HG03378 (cell line): Measurements from ENCODE around the gene SRP19.
A peak's percentile ranks its signal among the peaks of the same experiment; 100 is the strongest.
"Not testable (repeated sequence)": the region's sequence is repeated elsewhere in the genome, so short reads cannot be mapped to it uniquely, and the experiment has no call there.

ENCODE experiments used
- ATAC-seq: cut with Tn5 transposase; IDR thresholded peaks from one replicate; pipeline ENCODE4 v1.9.1; 2021; ENCODE audit warnings: mild to moderate bottlenecking, moderate library complexity; ENCODE audit not compliant: unreplicated experiment

Gene SRP19

GRCh38 chr5:112860929-112861637 is at the start of gene SRP19:
TSS of gene SRP19 (plus strand) at chr5:112861287. CDS start at chr5:112861377, 90 bp downstream.
- peak; percentile 95 for ATAC-seq

- no peak for ATAC-seq
Observed at GRCh38 chr5:112812549-112812948, 48.5 kb upstream of the SRP19 start.

DNA sequence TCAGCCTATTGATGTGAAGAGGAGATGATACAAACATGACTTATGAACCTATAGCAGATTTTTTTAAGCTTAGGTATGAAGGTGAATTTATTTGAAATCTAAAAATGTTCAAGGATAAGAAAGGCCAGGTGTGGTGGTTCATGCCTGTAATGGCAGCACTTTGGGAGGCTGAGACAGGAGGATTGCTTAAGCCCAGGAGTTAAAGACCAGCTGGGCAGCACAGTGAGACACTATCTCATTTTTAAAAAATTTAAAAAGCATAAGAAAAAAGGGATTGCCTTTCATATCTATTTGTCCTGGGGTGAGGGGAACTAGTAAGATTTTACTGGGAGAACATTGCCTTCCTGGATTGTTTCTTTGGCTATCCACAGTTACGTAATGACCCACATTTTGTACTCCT is 40.8 kb upstream of the SRP19 start:
- no peak for ATAC-seq

DNA sequence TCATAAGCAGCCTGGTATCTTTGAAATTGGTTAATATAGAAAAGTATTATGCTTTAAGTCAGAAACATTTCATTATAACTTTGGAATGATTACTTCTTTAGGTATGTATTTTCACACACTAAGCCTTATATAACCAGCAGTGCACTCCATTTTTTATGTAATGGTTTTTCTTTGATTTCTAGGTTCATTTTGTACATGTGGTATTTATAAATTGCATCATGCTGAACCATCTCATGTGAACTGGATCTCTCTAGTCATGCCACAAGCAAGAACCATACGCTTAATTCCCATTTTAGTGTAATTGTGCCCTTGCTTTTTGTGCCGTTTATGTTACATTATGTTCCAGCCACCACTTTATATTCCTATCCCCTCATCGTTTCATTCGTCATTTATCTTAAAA is 38.6 kb upstream of the SRP19 start:
- ATAC-seq: no peak

GRCh38 chr5:112823181-112823580 is 37.9 kb upstream of the SRP19 start:
- no peak for ATAC-seq

GRCh38 chr5:112823656-112824055 is 37.4 kb upstream of the SRP19 start:
- no peak for ATAC-seq

DNA sequence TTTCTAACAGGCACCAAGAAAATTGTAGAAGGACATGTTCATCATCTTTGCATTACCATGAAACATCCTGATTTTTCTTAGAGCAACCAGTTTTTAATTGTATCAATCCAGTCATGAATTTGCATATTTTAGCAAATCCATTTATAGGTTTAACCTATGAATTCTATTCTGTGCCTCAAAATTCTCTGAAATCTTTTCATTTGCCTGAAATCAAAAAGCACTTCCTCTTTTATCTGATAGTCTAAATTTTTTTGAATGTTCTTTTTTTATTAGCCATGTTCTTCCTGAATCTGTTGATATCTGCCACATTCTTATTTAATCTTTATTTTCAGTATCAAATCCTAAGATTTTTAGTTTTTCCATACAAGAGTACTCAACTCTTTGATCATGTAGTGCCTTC is 36.9 kb upstream of the SRP19 start:
- ATAC-seq: no peak

GRCh38 chr5:112830378-112830777 is 30.7 kb upstream of the SRP19 start:
- no peak for ATAC-seq

DNA sequence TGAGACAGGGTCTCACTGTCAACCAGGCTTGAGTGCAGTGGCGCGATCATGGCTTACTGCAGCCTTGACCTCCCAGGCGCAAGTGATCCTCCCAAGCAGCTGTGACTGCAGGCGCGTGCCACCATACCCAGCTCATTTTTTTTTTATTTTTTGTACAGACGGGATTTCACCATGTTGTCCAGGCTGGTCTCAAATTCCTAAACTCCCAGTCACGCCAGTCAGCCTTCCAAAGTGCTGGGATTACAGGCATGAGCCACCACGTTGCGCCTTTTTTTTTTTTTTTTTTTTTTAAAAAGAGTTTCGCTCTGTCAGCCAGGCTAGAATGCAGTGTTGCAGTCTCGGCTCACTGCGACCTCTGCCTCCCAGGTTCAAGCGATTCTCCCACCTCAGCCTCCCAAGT is 27.1 kb upstream of the SRP19 start:
- ATAC-seq: no peak

DNA sequence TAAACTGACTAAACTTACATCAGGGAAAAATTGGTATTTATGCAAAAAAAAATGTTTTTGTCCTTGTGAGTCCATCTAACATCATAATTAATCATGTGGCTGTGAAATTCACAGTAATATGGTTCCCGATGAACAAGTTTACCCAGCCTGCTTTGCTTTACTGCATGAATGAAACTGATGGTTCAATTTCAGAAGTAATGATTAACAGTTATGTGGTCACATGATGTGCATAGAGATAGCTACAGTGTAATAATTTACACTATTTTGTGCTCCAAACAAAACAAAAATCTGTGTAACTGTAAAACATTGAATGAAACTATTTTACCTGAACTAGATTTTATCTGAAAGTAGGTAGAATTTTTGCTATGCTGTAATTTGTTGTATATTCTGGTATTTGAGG is 16.6 kb upstream of the SRP19 start:
- ATAC-seq: no peak

- ATAC-seq: no peak
Observed at GRCh38 chr5:112846556-112846955, 14.5 kb upstream of the SRP19 start.

DNA sequence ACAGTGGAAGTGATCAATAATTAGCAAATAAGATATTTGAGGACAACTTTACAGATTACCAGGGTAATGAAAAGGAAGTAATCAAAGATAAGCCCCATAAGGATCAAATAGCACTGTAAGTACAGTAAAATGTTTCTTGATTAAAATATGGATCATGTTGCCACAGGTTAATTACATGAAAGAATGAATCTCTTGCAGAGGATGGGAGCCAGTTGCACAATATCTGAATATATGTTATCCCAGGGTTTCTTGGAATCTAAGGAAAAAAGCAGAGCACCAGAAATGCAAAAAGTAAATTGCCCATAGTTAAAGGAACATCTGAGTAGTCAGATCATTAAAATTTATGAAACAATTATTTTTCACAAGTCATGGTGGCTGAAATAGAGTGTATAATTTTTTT is 13.8 kb upstream of the SRP19 start:
- ATAC-seq: no peak

GRCh38 chr5:112848116-112848811 is 12.8 kb upstream of the SRP19 start:
- ATAC-seq: peak; percentile 99

GRCh38 chr5:112849912-112850311 is 11.2 kb upstream of the SRP19 start:
- ATAC-seq: no peak

- no peak for ATAC-seq
Observed at GRCh38 chr5:112854651-112855050, 6.4 kb upstream of the SRP19 start.

DNA sequence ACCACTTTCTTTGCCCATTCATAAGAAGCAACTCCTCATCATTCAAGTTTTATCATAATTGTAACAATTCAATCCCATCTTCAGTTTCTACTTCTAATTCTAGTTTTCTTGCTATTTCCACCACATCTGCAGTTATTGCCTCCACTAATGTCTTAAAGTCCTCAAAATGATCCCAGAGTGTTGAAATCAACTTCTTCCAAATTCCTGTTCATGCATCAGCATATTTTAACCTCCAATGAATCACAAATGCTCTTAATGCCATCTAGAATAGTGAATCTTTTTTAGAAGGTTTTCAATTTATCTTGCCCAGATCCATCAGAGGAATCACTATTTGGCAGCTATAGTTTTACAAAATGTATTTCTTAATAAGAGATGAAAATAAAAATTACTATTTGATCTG is 3.2 kb upstream of the SRP19 start:
- ATAC-seq: no peak

DNA sequence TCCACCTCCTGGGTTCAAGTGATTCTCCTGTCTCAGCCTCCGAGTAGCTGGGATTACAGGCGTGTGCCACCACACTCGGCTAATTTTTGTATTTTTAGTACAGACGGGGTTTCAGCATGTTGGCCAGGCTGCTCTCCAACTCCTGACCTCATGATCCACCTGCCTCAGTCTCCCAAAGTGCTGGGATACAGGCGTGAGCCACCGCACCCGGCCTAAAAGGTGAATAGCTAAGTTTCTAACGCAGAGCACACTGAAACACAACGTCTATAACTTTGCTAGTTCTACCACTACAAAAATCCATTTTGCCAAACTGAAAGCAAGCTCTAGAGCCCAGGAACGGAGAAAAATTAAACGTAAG is 537 bp upstream of the SRP19 start:
- ATAC-seq: not testable (repeated sequence)

GRCh38 chr5:112861638-112861985 is 525 bp downstream of the SRP19 start:
- no peak for ATAC-seq

- no peak for ATAC-seq
Observed at GRCh38 chr5:112862085-112862484, 998 bp downstream of the SRP19 start.

GRCh38 chr5:112863549-112863948 is 2.5 kb downstream of the SRP19 start:
- ATAC-seq: no peak

GRCh38 chr5:112865128-112865527 is 4.0 kb downstream of the SRP19 start:
- no peak for ATAC-seq

DNA sequence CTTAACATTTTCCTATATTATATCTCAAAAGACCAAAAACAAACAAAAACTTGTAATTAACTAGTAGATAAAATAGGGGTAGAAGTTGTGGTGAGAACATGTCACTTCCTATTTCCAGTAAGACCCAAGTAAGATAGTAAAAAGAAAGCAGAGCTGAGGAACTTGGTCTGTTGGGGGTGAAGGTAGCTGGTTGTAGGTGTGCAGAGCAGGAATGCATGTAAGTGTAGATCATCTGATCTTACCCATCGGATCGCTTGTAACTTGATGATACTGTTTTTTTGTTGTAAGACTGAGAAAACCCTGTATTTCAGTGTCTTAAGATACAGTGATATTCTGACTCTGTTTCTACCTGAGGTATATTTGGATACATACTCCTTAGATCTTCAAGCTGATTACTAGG is 5.7 kb downstream of the SRP19 start:
- ATAC-seq: no peak

DNA sequence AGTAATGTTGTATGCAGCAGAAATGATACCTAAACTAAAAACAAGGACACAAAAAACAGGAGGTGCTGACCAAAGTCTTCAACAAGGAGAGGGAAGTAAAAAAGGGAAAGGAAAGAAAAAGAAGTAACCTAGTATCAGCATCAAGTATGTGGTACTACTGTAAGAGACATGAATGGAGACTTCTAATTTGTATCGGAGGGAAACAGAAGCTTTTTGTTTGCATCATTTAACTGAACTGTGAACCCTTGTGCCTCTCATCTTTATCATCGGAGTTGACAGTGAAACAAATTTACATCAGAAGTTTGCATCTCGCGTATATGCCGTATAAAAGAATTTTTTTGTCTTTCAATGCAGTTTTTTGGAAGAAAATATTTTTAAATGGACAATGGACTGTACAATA is 6.3 kb downstream of the SRP19 start:
- ATAC-seq: no peak
